ENCODE data around the gene PSORS1C2.

PSORS1C2 gene

GRCh38 chr6:31173406-31173805 is 34.5 kb upstream of the PSORS1C2 start:
- Histone ChIP-seq H3K27ac (replicated peaks) (no peak overlapping the region), H3K4me3 (replicated peaks; ENCODE audit: insufficient read depth, low read length) (no peak overlapping the region), H3K27me3 (ENCODE audit: insufficient read depth, poor library complexity, severe bottlenecking) (no peaks in the 10 kb centered on the region)
- TF ChIP-seq, protein P1, sequence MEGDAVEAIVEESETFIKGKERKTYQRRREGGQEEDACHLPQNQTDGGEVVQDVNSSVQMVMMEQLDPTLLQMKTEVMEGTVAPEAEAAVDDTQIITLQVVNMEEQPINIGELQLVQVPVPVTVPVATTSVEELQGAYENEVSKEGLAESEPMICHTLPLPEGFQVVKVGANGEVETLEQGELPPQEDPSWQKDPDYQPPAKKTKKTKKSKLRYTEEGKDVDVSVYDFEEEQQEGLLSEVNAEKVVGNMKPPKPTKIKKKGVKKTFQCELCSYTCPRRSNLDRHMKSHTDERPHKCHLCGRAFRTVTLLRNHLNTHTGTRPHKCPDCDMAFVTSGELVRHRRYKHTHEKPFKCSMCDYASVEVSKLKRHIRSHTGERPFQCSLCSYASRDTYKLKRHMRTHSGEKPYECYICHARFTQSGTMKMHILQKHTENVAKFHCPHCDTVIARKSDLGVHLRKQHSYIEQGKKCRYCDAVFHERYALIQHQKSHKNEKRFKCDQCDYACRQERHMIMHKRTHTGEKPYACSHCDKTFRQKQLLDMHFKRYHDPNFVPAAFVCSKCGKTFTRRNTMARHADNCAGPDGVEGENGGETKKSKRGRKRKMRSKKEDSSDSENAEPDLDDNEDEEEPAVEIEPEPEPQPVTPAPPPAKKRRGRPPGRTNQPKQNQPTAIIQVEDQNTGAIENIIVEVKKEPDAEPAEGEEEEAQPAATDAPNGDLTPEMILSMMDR (IDR thresholded peaks at IDR 0.05; ENCODE audit: insufficient read depth, low read length): no peak
- TF ChIP-seq POLR2AphosphoS5 (IDR thresholded peaks at IDR 0.05; ENCODE audit: low read depth) (no peak), SPI1 (IDR thresholded peaks at IDR 0.05; ENCODE audit: borderline replicate concordance, low read depth) (no peak), REST (IDR thresholded peaks at IDR 0.05; ENCODE audit: insufficient replicate concordance, low read depth) (no peak), GABPA (IDR thresholded peaks at IDR 0.05; ENCODE audit: low read depth) (no peak)
- DNase-seq (ENCODE audit: low read depth in 1 of 2, low spot score in 1 of 2): no peak

DNA sequence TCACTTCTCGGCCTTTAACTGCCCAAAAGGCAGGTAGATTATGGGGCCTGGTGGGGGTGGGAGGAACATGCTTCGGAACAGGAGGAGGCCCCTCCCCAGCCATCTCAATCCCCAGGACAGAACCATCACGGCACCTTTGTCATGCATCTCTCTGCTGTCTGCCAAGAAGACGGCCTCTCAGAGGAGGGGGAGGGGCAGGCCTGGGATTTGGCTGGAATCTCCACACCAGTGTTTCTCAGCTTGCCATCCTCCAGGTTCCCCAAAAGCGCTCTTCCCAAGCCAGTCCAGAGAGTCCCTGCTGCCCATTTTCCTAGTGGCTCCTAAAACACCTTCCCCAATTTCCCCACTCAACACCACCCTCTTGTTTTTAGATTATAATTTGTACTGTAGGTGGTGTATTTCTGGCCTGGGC is 34.1 kb upstream of the PSORS1C2 start:
- no peak for DNase-seq (ENCODE audit: low read depth in 1 of 2, low spot score in 1 of 2)
- Histone ChIP-seq H3K4me3 (replicated peaks; ENCODE audit: insufficient read depth, low read length) (no peak overlapping the region), H3K27me3 (ENCODE audit: insufficient read depth, poor library complexity, severe bottlenecking) (no peaks in the 10 kb centered on the region), H3K27ac (replicated peaks) (no peak overlapping the region)
- no peak for TF ChIP-seq SPI1 (IDR thresholded peaks at IDR 0.05; ENCODE audit: borderline replicate concordance, low read depth)
- TF ChIP-seq POLR2AphosphoS5 (IDR thresholded peaks at IDR 0.05; ENCODE audit: low read depth): no peak
- no peak for TF ChIP-seq GABPA (IDR thresholded peaks at IDR 0.05; ENCODE audit: low read depth)
- TF ChIP-seq, protein P1 (IDR thresholded peaks at IDR 0.05; ENCODE audit: insufficient read depth, low read length): no peak
- no peak for TF ChIP-seq REST (IDR thresholded peaks at IDR 0.05; ENCODE audit: insufficient replicate concordance, low read depth)

DNA sequence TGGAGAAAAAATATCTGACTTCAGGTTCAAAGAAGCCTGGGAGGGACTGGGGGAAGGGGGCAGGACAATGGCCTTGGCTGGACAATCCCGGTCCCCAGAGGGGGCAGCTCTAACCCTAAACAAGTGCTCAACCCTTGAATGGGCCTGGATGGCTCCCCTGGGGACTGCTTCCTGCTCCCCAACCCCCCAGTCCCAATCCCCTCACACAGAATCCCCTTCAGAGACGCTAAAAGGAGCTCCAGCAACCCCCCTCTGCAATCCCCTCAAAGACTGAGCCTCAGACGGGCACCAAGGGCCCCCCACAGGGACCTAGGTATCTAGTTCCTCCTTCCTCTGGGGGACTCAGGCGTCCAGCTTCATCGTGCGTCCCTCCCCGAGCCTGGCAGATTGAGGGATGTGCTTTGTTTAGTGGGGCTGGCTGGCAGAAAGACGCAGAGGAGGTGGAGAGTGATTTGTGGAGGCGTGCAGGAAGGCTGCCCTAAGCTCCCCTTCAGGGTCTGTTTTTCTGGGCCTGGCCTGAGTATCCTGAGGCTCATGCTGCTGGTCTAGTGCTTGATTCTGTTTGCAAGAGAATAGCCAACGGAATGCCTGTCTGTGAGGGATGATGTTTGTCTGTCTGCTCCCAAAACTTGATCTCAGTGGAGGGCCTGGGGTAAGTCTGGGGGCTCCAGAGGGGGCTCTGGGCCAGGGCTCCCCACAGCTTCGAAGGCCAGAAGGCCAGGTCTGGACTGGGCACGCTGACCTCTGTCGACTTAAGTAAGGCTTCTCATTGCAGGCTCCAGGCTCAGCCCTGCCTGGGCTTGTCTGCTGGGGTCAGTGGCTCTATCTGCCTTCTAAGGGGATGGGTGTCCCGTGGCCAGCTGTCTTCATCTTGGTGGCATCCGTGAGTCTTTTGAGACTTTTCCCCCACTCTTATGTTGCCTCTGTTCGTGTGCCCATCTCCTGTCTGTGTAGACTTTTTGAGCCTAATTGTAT is 33.4 kb upstream of the PSORS1C2 start:
- Histone ChIP-seq H3K4me3 (replicated peaks; ENCODE audit: insufficient read depth, low read length) (no peak overlapping the region), H3K27ac (replicated peaks) (no peak overlapping the region), H3K27me3 (ENCODE audit: insufficient read depth, poor library complexity, severe bottlenecking) (no peaks in the 10 kb centered on the region)
- DNase-seq (ENCODE audit: low read depth in 1 of 2, low spot score in 1 of 2): no peak
- TF ChIP-seq SPI1 (IDR thresholded peaks at IDR 0.05; ENCODE audit: borderline replicate concordance, low read depth): no peak
- TF ChIP-seq, protein P1 (IDR thresholded peaks at IDR 0.05; ENCODE audit: insufficient read depth, low read length): no peak
- no peak for TF ChIP-seq GABPA (IDR thresholded peaks at IDR 0.05; ENCODE audit: low read depth)
- no peak for TF ChIP-seq POLR2AphosphoS5 (IDR thresholded peaks at IDR 0.05; ENCODE audit: low read depth)
- TF ChIP-seq REST (IDR thresholded peaks at IDR 0.05; ENCODE audit: insufficient replicate concordance, low read depth): no peak
